Measurements from ENCODE around the gene OR13C5.

GRCh38 chr9:104572612-104573011 is 26.6 kb downstream of the OR13C5 start:
- TF ChIP-seq SIN3A (IDR thresholded peaks at IDR 0.05; ENCODE audit: low read depth) (no peak), CTCF (IDR thresholded peaks at IDR 0.05 in 2 of 3, conservative IDR thresholded peaks at IDR 0.05 in 1 of 3; ENCODE audit: borderline replicate concordance in 1 of 3, insufficient read depth in 1 of 3, low read depth in 2 of 3, low read length in 2 of 3) (no peak), EZH2phosphoT487 (IDR thresholded peaks at IDR 0.05; ENCODE audit: borderline replicate concordance) (no peak), ZBTB33 (IDR thresholded peaks at IDR 0.05; ENCODE audit: extremely low read depth, insufficient replicate concordance, low read length) (no peak), EZH2 (IDR thresholded peaks at IDR 0.05) (no peak), RAD21 (IDR thresholded peaks at IDR 0.05; ENCODE audit: low read depth) (no peak)
